ENCODE data around the gene PRKCI. TPM values are rescaled to one million over a fixed set of nuclear protein-coding genes. Genes with fewer than 3 reads are reported as not detected.
"Not testable (repeated sequence)": the region's sequence is repeated elsewhere in the genome, so short reads cannot be mapped to it uniquely, and the experiment has no call there.

Gene PRKCI
- total RNA-seq, 2 experiments from 2014 or later, result 17.0 to 19.5 TPM

GRCh38 chr3:170228093-170228766 lies 6.0 kb downstream of the PRKCI start:
- Mint-ChIP-seq H3K27ac (no peak overlapping the region), H3K4me1 (ENCODE audit: low read depth) (peaks cover 14% of the 10 kb centered on the region), H3K9me3 (ENCODE audit: insufficient read depth) (no peaks in the 10 kb centered on the region), H3K27me3 (ENCODE audit: low read depth) (no peaks in the 10 kb centered on the region), H3K36me3 (ENCODE audit: low read depth) (peaks cover 5% of the 10 kb centered on the region), H3K4me3 (no peak overlapping the region)
- ATAC-seq, result no peak
- no peak for DNase-seq
- POLR2A ChIA-PET, result no interaction called here
- CTCF ChIA-PET, result no interaction called here

DNA sequence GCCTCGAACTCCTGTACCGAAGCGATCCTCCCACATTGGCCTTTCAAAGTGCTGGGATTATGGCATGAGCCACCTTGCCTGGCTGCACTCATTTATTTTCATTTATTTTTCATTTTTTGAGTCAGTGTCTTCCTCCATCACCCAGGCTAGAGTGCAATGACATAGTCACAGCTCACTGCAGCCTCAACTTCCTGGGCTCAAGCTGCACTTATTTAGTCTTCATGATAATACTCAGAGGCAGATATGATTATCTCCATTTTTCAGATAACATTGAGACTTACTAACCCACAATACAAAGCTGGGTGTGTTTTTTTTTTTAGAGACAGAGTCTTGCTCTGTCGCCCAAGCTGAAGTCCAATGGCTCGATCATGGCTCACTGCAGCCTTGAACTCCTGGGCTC lies 10.0 kb downstream of the PRKCI start:
- H3K9me3 Mint-ChIP-seq (ENCODE audit: insufficient read depth), result no peaks in the 10 kb centered on the region
- H3K4me3 Mint-ChIP-seq, result no peak overlapping the region
- H3K36me3 Mint-ChIP-seq (ENCODE audit: low read depth), result peaks cover 10% of the 10 kb centered on the region
- POLR2A ChIA-PET, result no interaction called here
- ATAC-seq (no peak), DNase-seq (no peak)
- CTCF ChIA-PET, result interaction anchor here (1.6 kb wide), 1 partner anchor 8 kb away, joined by 4 read pairs; no protein-coding TSS in a partner anchor
- H3K27me3 Mint-ChIP-seq (ENCODE audit: low read depth), result no peaks in the 10 kb centered on the region
- H3K27ac Mint-ChIP-seq, result no peak overlapping the region
- no peaks in the 10 kb centered on the region for H3K4me1 Mint-ChIP-seq (ENCODE audit: low read depth)

- Mint-ChIP-seq H3K4me1 (ENCODE audit: low read depth) (no peaks in the 10 kb centered on the region), H3K27me3 (ENCODE audit: low read depth) (no peaks in the 10 kb centered on the region), H3K36me3 (ENCODE audit: low read depth) (peaks cover 10% of the 10 kb centered on the region), H3K4me3 (no peak overlapping the region), H3K9me3 (ENCODE audit: insufficient read depth) (no peaks in the 10 kb centered on the region), H3K27ac (no peak overlapping the region)
- ChIA-PET CTCF (interaction anchor here (0.7 to 1.6 kb wide), 3 partner anchors 9 to 578 kb away, joined by 3 to 4 read pairs (median 3); no protein-coding TSS in a partner anchor), POLR2A (interaction anchor here (1.0 kb wide), 1 partner anchor 11 kb away, joined by 3 read pairs; no protein-coding TSS in a partner anchor)
- no peak for DNase-seq
- no peak for ATAC-seq
Measured at GRCh38 chr3:170233530-170233929, 11.3 kb downstream of the PRKCI start.

DNA sequence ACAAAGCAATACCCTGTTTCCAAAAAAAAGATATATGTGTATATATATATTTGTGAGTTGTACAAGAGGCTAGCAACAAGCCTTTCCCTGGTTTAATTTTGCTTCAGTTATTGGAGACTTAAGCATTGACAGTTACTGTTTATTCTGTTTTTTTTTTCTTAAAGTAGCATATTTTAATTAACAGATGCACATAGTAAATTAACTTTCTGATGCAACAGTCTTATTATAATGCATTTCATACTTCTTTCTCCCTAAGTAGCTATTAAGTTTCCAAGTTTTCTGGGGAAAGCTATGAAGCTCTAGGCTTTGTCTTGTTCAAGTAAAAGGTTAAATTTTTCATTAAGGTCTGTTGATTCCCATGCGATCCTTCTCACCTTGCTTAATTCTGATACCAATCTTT lies 17.9 kb downstream of the PRKCI start:
- CTCF ChIA-PET, result no interaction called here
- POLR2A ChIA-PET, result no interaction called here
- Mint-ChIP-seq H3K4me3 (no peak overlapping the region), H3K9me3 (ENCODE audit: insufficient read depth) (no peaks in the 10 kb centered on the region), H3K4me1 (ENCODE audit: low read depth) (no peaks in the 10 kb centered on the region), H3K27ac (no peak overlapping the region), H3K27me3 (ENCODE audit: low read depth) (no peaks in the 10 kb centered on the region), H3K36me3 (ENCODE audit: low read depth) (peaks cover 7% of the 10 kb centered on the region)
- ATAC-seq (no peak), DNase-seq (no peak)

- H3K36me3 Mint-ChIP-seq (ENCODE audit: low read depth), result peaks cover 5% of the 10 kb centered on the region
- CTCF ChIA-PET, result no interaction called here
- no peak for ATAC-seq
- POLR2A ChIA-PET, result no interaction called here
- H3K27me3 Mint-ChIP-seq (ENCODE audit: low read depth), result no peaks in the 10 kb centered on the region
- no peaks in the 10 kb centered on the region for H3K9me3 Mint-ChIP-seq (ENCODE audit: insufficient read depth)
- H3K4me3 Mint-ChIP-seq, result no peak overlapping the region
- no peaks in the 10 kb centered on the region for H3K4me1 Mint-ChIP-seq (ENCODE audit: low read depth)
- DNase-seq, result no peak
- H3K27ac Mint-ChIP-seq, result no peak overlapping the region
Measured at GRCh38 chr3:170240671-170241070, 18.4 kb downstream of the PRKCI start.

DNA sequence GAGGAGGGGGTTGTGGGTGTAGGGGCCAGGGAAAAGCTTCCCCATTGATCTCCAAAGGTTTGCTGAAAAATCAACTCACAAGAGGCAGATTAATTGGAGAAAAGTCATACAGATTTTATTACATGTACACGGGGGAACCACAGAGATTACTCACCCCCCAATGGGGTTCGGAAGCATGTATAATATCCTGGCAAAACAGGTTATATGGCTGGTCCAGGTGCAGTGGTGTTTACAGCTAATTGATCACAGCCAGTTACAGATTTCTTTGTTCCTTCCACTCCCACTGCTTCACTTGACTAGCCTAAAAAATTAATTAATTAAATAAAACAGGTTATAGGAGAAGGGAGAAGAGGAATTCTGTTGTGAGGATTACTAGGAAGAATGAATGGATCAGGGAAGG lies 22.4 kb downstream of the PRKCI start:
- DNase-seq (no peak), ATAC-seq (no peak)
- Mint-ChIP-seq H3K4me1 (ENCODE audit: low read depth) (no peaks in the 10 kb centered on the region), H3K27ac (no peak overlapping the region), H3K27me3 (ENCODE audit: low read depth) (no peaks in the 10 kb centered on the region), H3K4me3 (no peak overlapping the region), H3K9me3 (ENCODE audit: insufficient read depth) (no peaks in the 10 kb centered on the region), H3K36me3 (ENCODE audit: low read depth) (peaks cover 8% of the 10 kb centered on the region)
- ChIA-PET CTCF (no interaction called here), POLR2A (no interaction called here)

DNA sequence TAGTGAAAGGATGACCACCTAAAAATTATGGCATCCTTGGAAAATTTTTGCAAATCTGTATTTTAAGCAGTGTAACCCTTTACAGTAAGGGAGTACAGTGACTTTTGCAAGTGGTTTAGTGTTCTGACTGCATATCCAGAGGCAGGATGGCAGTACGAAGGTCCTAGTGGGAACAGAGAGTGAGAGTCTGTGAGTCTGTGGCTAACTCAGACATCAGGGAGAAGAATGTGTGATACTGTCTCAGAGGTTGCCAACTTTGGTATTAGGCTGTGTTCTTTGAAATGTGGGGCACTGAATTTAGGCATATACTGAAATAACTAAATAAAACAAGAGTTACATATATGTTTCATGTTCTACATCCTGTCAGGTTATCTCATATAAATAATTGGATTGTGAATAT lies 25.7 kb downstream of the PRKCI start:
- no peak for DNase-seq
- no peaks in the 10 kb centered on the region for H3K27me3 Mint-ChIP-seq (ENCODE audit: low read depth)
- no peak for ATAC-seq
- H3K4me1 Mint-ChIP-seq (ENCODE audit: low read depth), result no peaks in the 10 kb centered on the region
- peaks cover 9% of the 10 kb centered on the region for H3K36me3 Mint-ChIP-seq (ENCODE audit: low read depth)
- H3K4me3 Mint-ChIP-seq, result no peak overlapping the region
- CTCF ChIA-PET, result no interaction called here
- no peak overlapping the region for H3K27ac Mint-ChIP-seq
- no peaks in the 10 kb centered on the region for H3K9me3 Mint-ChIP-seq (ENCODE audit: insufficient read depth)
- POLR2A ChIA-PET, result no interaction called here

DNA sequence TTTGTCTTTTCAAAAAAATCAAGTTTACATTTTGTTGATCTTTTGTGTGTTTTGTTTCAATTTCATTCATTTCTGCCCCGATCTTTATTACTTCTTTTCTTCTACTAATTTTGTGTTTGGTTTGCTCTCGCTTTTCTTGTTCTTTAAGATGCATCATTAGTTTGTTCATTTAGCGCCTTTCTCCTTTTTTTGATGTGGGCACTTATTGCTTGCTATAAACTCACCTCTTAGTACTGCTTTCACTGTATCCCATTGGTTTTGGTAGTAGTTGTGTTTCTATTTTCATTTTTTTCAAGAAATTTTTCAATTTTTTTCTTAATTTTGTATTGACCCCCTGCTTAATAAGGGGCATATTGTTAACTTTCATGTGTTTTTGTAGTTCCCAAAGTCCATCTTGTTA lies 34.4 kb downstream of the PRKCI start:
- Mint-ChIP-seq H3K27me3 (ENCODE audit: low read depth) (no peaks in the 10 kb centered on the region), H3K36me3 (ENCODE audit: low read depth) (peaks cover 31% of the 10 kb centered on the region), H3K4me1 (ENCODE audit: low read depth) (peaks cover 23% of the 10 kb centered on the region), H3K9me3 (ENCODE audit: insufficient read depth) (peaks cover 9% of the 10 kb centered on the region), H3K4me3 (no peak overlapping the region), H3K27ac (no peak overlapping the region)
- DNase-seq (no peak), ATAC-seq (no peak)
- CTCF ChIA-PET, result no interaction called here
- POLR2A ChIA-PET, result no interaction called here

DNA sequence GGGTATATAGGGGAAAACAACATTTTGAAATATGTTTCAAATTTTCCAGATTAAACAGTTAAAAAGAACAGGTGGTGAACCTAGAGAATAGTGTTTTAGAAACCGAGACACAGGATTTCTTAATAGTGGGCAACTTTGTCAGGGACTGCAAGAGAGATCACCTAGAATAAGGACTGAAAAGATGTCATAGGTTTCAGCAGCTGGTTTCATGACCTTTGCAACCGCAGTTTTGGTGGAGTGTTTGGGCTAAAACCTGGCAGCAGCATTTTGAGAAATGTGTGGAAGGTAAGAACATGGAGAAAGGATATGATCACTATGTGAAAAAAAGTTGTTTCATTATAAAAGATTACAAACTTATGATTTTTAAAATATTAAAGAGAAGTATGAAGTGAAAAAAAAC lies 34.9 kb downstream of the PRKCI start:
- Mint-ChIP-seq H3K9me3 (ENCODE audit: insufficient read depth) (peaks cover 9% of the 10 kb centered on the region), H3K4me1 (ENCODE audit: low read depth) (peaks cover 23% of the 10 kb centered on the region), H3K4me3 (no peak overlapping the region), H3K27ac (peak overlapping the region; percentile 37), H3K27me3 (ENCODE audit: low read depth) (no peaks in the 10 kb centered on the region), H3K36me3 (ENCODE audit: low read depth) (peaks cover 31% of the 10 kb centered on the region)
- CTCF ChIA-PET, result no interaction called here
- no peak for ATAC-seq
- no peak for DNase-seq
- POLR2A ChIA-PET, result no interaction called here

GRCh38 chr3:170258105-170258487 lies 35.9 kb downstream of the PRKCI start:
- Mint-ChIP-seq H3K9me3 (ENCODE audit: insufficient read depth) (peaks cover 9% of the 10 kb centered on the region), H3K27me3 (ENCODE audit: low read depth) (no peaks in the 10 kb centered on the region), H3K4me3 (peak overlapping the region; percentile 69), H3K4me1 (ENCODE audit: low read depth) (peaks cover 23% of the 10 kb centered on the region), H3K27ac (peak overlapping the region; percentile 83), H3K36me3 (ENCODE audit: low read depth) (peaks cover 27% of the 10 kb centered on the region)
- ATAC-seq (peak; percentile 36), DNase-seq (no peak)
- CTCF ChIA-PET, result interaction anchor here (0.7 kb wide), 1 partner anchor 125 kb away, joined by 3 read pairs; no protein-coding TSS in a partner anchor
- POLR2A ChIA-PET, result no interaction called here

DNA sequence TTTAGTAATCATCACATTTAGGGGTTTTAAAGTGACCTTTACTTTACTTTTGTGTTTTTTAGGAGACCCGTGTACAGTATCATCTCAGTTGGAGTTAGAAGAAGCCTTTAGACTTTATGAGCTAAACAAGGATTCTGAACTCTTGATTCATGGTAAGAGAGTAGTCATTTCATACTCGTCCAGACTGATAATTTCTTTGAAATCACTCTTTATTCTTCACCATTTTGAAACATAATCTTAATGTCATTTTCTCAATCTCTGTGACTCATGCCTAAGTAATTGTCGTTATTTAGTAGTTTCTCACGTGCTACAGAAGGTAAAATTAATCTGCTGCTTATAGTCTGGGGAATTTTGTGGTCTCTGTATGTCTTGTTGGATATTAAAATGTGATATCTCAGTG lies 37.7 kb downstream of the PRKCI start:
- H3K9me3 Mint-ChIP-seq (ENCODE audit: insufficient read depth), result peaks cover 9% of the 10 kb centered on the region
- POLR2A ChIA-PET, result no interaction called here
- no peak overlapping the region for H3K27ac Mint-ChIP-seq
- peaks cover 27% of the 10 kb centered on the region for H3K36me3 Mint-ChIP-seq (ENCODE audit: low read depth)
- DNase-seq (no peak), ATAC-seq (no peak)
- CTCF ChIA-PET, result no interaction called here
- peaks cover 23% of the 10 kb centered on the region for H3K4me1 Mint-ChIP-seq (ENCODE audit: low read depth)
- H3K4me3 Mint-ChIP-seq, result no peak overlapping the region
- H3K27me3 Mint-ChIP-seq (ENCODE audit: low read depth), result no peaks in the 10 kb centered on the region

DNA sequence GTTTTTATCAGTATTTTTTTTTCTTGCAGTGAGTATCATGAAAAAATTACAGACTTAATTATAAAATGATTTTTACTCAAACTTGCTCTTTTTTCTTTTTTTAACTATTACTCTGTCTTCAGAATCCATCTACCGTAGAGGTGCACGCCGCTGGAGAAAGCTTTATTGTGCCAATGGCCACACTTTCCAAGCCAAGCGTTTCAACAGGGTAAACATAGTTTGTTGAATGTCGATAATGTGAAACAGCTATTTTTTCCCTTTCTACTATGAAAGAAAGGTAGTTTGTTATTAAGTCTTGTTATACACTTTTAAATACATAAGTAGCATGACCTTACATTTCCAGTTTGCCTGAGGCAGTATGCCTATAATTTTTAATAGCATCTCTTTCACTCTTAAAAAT lies 45.6 kb downstream of the PRKCI start:
- ChIA-PET CTCF (no interaction called here), POLR2A (no interaction called here)
- Mint-ChIP-seq H3K27ac (no peak overlapping the region), H3K9me3 (ENCODE audit: insufficient read depth) (no peaks in the 10 kb centered on the region), H3K27me3 (ENCODE audit: low read depth) (no peaks in the 10 kb centered on the region), H3K36me3 (ENCODE audit: low read depth) (peaks cover 14% of the 10 kb centered on the region), H3K4me3 (no peak overlapping the region), H3K4me1 (ENCODE audit: low read depth) (no peaks in the 10 kb centered on the region)
- no peak for DNase-seq
- ATAC-seq, result no peak

DNA sequence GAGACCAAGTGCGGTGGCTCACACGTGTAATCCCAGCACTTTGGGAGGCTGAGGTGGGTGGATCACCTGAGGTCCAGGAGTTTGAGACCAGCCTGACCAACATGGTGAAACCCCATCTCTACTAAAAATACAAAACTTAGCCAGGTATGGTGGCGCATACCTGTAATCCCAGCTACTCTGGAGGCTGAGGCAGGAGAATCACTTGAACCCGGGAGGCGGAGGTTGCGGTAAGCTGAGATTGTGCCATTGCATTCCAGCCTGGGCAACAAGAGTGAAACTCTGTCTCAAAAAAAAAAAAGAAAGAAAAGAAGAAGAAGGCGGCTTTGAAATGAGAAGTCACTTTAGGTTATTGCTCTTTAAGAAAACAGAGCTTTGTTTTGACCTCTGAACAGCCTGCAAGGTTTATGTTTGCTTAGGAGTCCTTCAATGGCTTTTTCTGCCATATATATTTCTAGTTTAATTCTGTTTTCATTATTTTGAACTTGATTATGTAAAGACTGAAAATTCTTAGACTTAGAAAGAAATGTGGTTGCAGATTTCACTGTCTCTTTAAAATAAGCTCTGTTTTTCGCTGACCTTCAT lies 47.5 kb downstream of the PRKCI start:
- POLR2A ChIA-PET; CTCF ChIA-PET; H3K27me3 Mint-ChIP-seq (ENCODE audit: low read depth); H3K9me3 Mint-ChIP-seq (ENCODE audit: insufficient read depth); H3K27ac Mint-ChIP-seq; H3K4me1 Mint-ChIP-seq (ENCODE audit: low read depth); DNase-seq; H3K4me3 Mint-ChIP-seq; ATAC-seq: not testable (repeated sequence)
- H3K36me3 Mint-ChIP-seq (ENCODE audit: low read depth), result peaks cover 22% of the 10 kb centered on the region
